Neural cell (in vitro differentiated cells): ENCODE data around the gene NRP1. TPM values are rescaled to one million over a fixed set of nuclear protein-coding genes. Genes with fewer than 3 reads are reported as not detected.

ENCODE experiments used
- H2AFZ ChIP-seq: fragments of 200-600, 300-800 bp; sonication (generic), shearing (Covaris generic); 2 replicates; pipeline ENCODE4 v1.6.0; 2014; ENCODE audit warnings: low read depth, mild to moderate bottlenecking, antibody characterized with exemption, low read length, moderate library complexity
- H3F3A ChIP-seq: fragments of 200-600 bp; shearing (Covaris generic); 2 replicates; pipeline ENCODE4 v1.6.1; 2016; ENCODE audit warnings: mild to moderate bottlenecking, moderate library complexity, mixed read lengths, antibody characterized with exemption, low read length; ENCODE audit not compliant: insufficient read depth, poor library complexity, severe bottlenecking
- H3K27ac ChIP-seq: fragments of 200-600, 300-800 bp; sonication (generic), shearing (Covaris generic); 2 replicates; pipeline ENCODE4 v1.5.1; 2014; ENCODE audit warnings: mild to moderate bottlenecking, low read length, moderate library complexity
- H3K27me3 ChIP-seq: fragments of 300-800, 200-600 bp; sonication (generic), shearing (Covaris generic); 2 replicates; pipeline ENCODE4 v1.6.0; 2014; ENCODE audit warnings: mild to moderate bottlenecking, low read depth, low read length, moderate library complexity; ENCODE audit not compliant: insufficient read depth
- H3K36me3 ChIP-seq: fragments of 300-800, 200-600 bp; sonication (generic), shearing (Covaris generic); 2 replicates; pipeline ENCODE4 v1.5.1; 2014; ENCODE audit warnings: mild to moderate bottlenecking, antibody characterized with exemption, low read length, moderate library complexity; ENCODE audit not compliant: insufficient read depth
- H3K4me2 ChIP-seq: fragments of 300-800, 200-600 bp; sonication (generic), shearing (Covaris generic); 2 replicates; pipeline ENCODE4 v1.6.0; 2014; ENCODE audit warnings: mild to moderate bottlenecking, low read length
- H3K4me3 ChIP-seq: fragments of 300-800, 200-600 bp; sonication (generic), shearing (Covaris generic); 2 replicates; pipeline ENCODE4 v1.5.1; 2014; ENCODE audit warnings: mild to moderate bottlenecking, low read length, moderate library complexity
- H3K79me2 ChIP-seq: fragments of 200-600 bp; shearing (Covaris generic); replicated peaks from 2 replicates; pipeline ENCODE4 v1.6.0; 2014; ENCODE audit warnings: mild to moderate bottlenecking, low read length, moderate library complexity; ENCODE audit not compliant: insufficient read depth
- H3K9ac ChIP-seq: fragments of 300-800, 200-600 bp; sonication (generic), shearing (Covaris generic); 2 replicates; pipeline ENCODE4 v1.6.1; 2016; ENCODE audit warnings: mild to moderate bottlenecking, low read length, mixed read lengths
- H3K9me2 ChIP-seq: fragments of 200-600 bp; shearing (Covaris generic); 2 replicates; pipeline ENCODE4 v1.6.1; 2016; ENCODE audit warnings: mild to moderate bottlenecking, low read length, mixed read lengths; ENCODE audit not compliant: insufficient read depth
- H3K9me3 ChIP-seq: fragments of 200-600, 300-800 bp; sonication (generic), shearing (Covaris generic); 2 replicates; pipeline ENCODE4 v1.6.1; 2016; ENCODE audit warnings: mild to moderate bottlenecking, mixed run types, low read length, moderate library complexity, mixed read lengths
- H4K20me1 ChIP-seq: fragments of 200-600 bp; shearing (Covaris generic); 2 replicates; pipeline ENCODE4 v1.6.1; 2016; ENCODE audit warnings: mild to moderate bottlenecking, mixed run types; ENCODE audit not compliant: insufficient read depth
- CTCF ChIP-seq: fragments of 450-650 bp; IDR thresholded peaks from 2 replicates; pipeline ENCODE4 v1.5.1; 2014; ENCODE audit warnings: antibody characterized with exemption, mild to moderate bottlenecking, moderate library complexity; ENCODE audit not compliant: poor library complexity, severe bottlenecking
- EP300 ChIP-seq: fragments of 450-650 bp; conservative IDR thresholded peaks from 2 replicates; pipeline ENCODE4 v1.6.1; 2014; ENCODE audit warnings: antibody characterized with exemption, mild to moderate bottlenecking, moderate library complexity; ENCODE audit not compliant: poor library complexity, severe bottlenecking
- EZH2 ChIP-seq: fragments of 200-600, 300-800 bp; shearing (Covaris generic), sonication (generic); IDR thresholded peaks from 2 replicates; pipeline ENCODE4 v1.6.1; 2014; ENCODE audit warnings: antibody characterized with exemption, low read length, borderline replicate concordance, mild to moderate bottlenecking; ENCODE audit not compliant: insufficient read depth, poor library complexity, severe bottlenecking
- MXI1 ChIP-seq: fragments of 450-650 bp; conservative IDR thresholded peaks from 2 replicates; pipeline ENCODE4 v1.6.1; 2014; ENCODE audit warnings: antibody characterized with exemption, mild to moderate bottlenecking; ENCODE audit not compliant: poor library complexity, severe bottlenecking
- POLR2AphosphoS5 ChIP-seq: IDR thresholded peaks from 2 replicates; pipeline ENCODE4 v1.6.1; 2012
- RAD21 ChIP-seq: fragments of 450-650 bp; conservative IDR thresholded peaks from 2 replicates; pipeline ENCODE4 v1.6.1; 2014; ENCODE audit warnings: antibody characterized with exemption, mild to moderate bottlenecking, moderate library complexity
- REST ChIP-seq: IDR thresholded peaks from 2 replicates; pipeline ENCODE4 v1.6.1; 2012; ENCODE audit warnings: borderline replicate concordance
- SMC3 ChIP-seq: fragments of 450-650 bp; conservative IDR thresholded peaks from 2 replicates; pipeline ENCODE4 v1.6.1; 2014; ENCODE audit warnings: antibody characterized with exemption, mild to moderate bottlenecking, moderate library complexity; ENCODE audit not compliant: poor library complexity
- TAF1 ChIP-seq: IDR thresholded peaks from 2 replicates; pipeline ENCODE4 v1.6.1; 2012; ENCODE audit warnings: low read depth
- polyA plus RNA-seq: library from polyadenylated mRNA; depleted of rRNA; stranded (reverse); fragments of >200 nt; gene quantifications from 2 replicates; pipeline ENCODE4 v1.2.3, GENCODE V29; 2014

NRP1 gene
- polyA plus RNA-seq, 1 donor from 2014 or later: 23.2 TPM

- no peak overlapping the region for H3K4me2 ChIP-seq
- H3K27me3 ChIP-seq: no peaks in the 10 kb centered on the region
- no peaks in the 10 kb centered on the region for H3K36me3 ChIP-seq
- H3F3A ChIP-seq: no peaks in the 10 kb centered on the region
- H2AFZ ChIP-seq: no peak overlapping the region
- no peak overlapping the region for H3K9ac ChIP-seq
- no peaks in the 10 kb centered on the region for H3K9me3 ChIP-seq
- H4K20me1 ChIP-seq: no peaks in the 10 kb centered on the region
- no peak for TF ChIP-seq TAF1
- no peak for TF ChIP-seq SMC3
- TF ChIP-seq EP300: no peak
- no peak for TF ChIP-seq CTCF
- H3K79me2 ChIP-seq: no peaks in the 10 kb centered on the region
- no peak overlapping the region for H3K27ac ChIP-seq
- H3K4me3 ChIP-seq: no peak overlapping the region
- no peaks in the 10 kb centered on the region for H3K9me2 ChIP-seq
Observed at GRCh38 chr10:33152750-33153149, 181.7 kb downstream of the NRP1 start.

- Histone ChIP-seq H3K9me2 (no peaks in the 10 kb centered on the region), H3K36me3 (no peaks in the 10 kb centered on the region), H3K4me3 (no peak overlapping the region), H3K9me3 (no peaks in the 10 kb centered on the region), H3K4me2 (no peak overlapping the region), H3K9ac (no peak overlapping the region), H2AFZ (no peak overlapping the region), H3K79me2 (no peaks in the 10 kb centered on the region), H4K20me1 (no peaks in the 10 kb centered on the region), H3K27me3 (no peaks in the 10 kb centered on the region), H3F3A (no peaks in the 10 kb centered on the region), H3K27ac (no peak overlapping the region)
- TF ChIP-seq RAD21 (no peak), EP300 (no peak), TAF1 (no peak), CTCF (no peak), SMC3 (no peak), POLR2AphosphoS5 (no peak), REST (no peak), EZH2 (no peak), MXI1 (no peak)
Observed at GRCh38 chr10:33152146-33152545, 182.3 kb downstream of the NRP1 start.
